Osteocyte (in vitro differentiated cells): Measurements from ENCODE around the gene NCAPG2. TPM values are rescaled to one million over a fixed set of nuclear protein-coding genes. Genes with fewer than 3 reads are reported as not detected.
"Not testable (repeated sequence)": the region's sequence is repeated elsewhere in the genome, so short reads cannot be mapped to it uniquely, and the experiment has no call there.

Experiments used
- DNase-seq: peaks from one replicate; pipeline ENCODE4 v3.0.0; 2021; ENCODE audit warnings: mixed read lengths; ENCODE audit not compliant: unreplicated experiment; ENCODE audit errors: extremely low spot score
- H3K27ac Mint-ChIP-seq: one replicate; pipeline ENCODE4 v1.8.0; 2021; ENCODE audit warnings: mild to moderate bottlenecking, mixed read lengths; ENCODE audit not compliant: unreplicated experiment
- H3K27me3 Mint-ChIP-seq: one replicate; pipeline ENCODE4 v1.8.0; 2021; ENCODE audit warnings: mixed read lengths; ENCODE audit not compliant: unreplicated experiment
- H3K36me3 Mint-ChIP-seq: one replicate; pipeline ENCODE4 v1.8.0; 2021; ENCODE audit warnings: mixed read lengths; ENCODE audit not compliant: unreplicated experiment
- H3K4me1 Mint-ChIP-seq: one replicate; pipeline ENCODE4 v1.8.0; 2021; ENCODE audit warnings: mixed read lengths; ENCODE audit not compliant: unreplicated experiment
- H3K4me3 Mint-ChIP-seq: one replicate; pipeline ENCODE4 v1.8.0; 2021; ENCODE audit warnings: mild to moderate bottlenecking, moderate library complexity, mixed read lengths; ENCODE audit not compliant: unreplicated experiment
- H3K9me3 Mint-ChIP-seq: one replicate; pipeline ENCODE4 v1.8.0; 2021; ENCODE audit warnings: mixed read lengths; ENCODE audit not compliant: unreplicated experiment
- total RNA-seq: library from RNA; stranded (reverse); gene quantifications from 2 replicates; pipeline ENCODE4 v1.2.1, GENCODE V29; 2021
- TF ChIP-seq, protein P1 (sequence below): fragments of 200-600 bp; sonication (generic); IDR thresholded peaks from 2 replicates; pipeline ENCODE4 v1.5.0; 2021; ENCODE audit warnings: antibody characterized with exemption, mild to moderate bottlenecking, moderate library complexity

The NCAPG2 gene
- total RNA-seq, 1 donor from 2014 or later, result 19.9 TPM

GRCh38 chr7:158676906-158677305, 27.7 kb downstream of the NCAPG2 start:
- no peak overlapping the region for H3K27ac Mint-ChIP-seq
- DNase-seq, result no peak
- TF ChIP-seq, protein P1, sequence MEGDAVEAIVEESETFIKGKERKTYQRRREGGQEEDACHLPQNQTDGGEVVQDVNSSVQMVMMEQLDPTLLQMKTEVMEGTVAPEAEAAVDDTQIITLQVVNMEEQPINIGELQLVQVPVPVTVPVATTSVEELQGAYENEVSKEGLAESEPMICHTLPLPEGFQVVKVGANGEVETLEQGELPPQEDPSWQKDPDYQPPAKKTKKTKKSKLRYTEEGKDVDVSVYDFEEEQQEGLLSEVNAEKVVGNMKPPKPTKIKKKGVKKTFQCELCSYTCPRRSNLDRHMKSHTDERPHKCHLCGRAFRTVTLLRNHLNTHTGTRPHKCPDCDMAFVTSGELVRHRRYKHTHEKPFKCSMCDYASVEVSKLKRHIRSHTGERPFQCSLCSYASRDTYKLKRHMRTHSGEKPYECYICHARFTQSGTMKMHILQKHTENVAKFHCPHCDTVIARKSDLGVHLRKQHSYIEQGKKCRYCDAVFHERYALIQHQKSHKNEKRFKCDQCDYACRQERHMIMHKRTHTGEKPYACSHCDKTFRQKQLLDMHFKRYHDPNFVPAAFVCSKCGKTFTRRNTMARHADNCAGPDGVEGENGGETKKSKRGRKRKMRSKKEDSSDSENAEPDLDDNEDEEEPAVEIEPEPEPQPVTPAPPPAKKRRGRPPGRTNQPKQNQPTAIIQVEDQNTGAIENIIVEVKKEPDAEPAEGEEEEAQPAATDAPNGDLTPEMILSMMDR, result no peak
- no peak overlapping the region for H3K4me3 Mint-ChIP-seq
- peaks cover 14% of the 10 kb centered on the region for H3K4me1 Mint-ChIP-seq
- H3K27me3 Mint-ChIP-seq, result no peaks in the 10 kb centered on the region
- H3K9me3 Mint-ChIP-seq, result no peaks in the 10 kb centered on the region
- H3K36me3 Mint-ChIP-seq, result peaks cover 11% of the 10 kb centered on the region

DNA sequence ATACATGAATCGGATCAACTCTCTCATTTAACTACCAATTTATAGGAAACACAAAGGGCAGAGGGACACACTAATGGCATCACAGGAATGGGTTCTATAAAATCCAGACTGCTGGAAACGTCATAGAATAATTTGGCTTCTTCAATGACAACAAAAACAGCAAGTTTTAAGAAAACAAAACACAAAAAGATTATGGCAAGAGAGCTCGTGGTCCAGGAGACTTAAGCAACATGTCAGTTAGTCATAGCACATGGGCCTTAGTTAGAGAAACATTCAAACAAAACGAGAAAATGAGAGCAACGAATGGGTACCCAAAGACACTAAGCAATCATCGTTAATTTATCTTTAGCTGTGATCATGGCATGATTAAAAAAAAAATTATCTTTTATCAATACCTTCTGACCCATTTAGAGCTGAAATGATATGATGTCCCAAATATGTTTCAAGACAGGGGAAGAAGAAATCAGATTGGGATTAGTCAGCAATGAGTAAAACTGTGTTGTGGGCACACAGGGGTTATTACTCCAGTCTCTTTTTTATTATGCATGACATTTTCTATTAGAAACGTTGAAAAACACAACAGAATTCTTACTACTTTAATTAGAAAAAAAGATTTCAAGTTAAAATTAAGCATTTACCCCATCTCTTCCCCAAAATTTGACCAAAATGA, 28.3 kb downstream of the NCAPG2 start:
- TF ChIP-seq, protein P1, result no peak
- Mint-ChIP-seq H3K27me3 (no peaks in the 10 kb centered on the region), H3K36me3 (peaks cover 11% of the 10 kb centered on the region), H3K4me3 (no peak overlapping the region), H3K9me3 (no peaks in the 10 kb centered on the region), H3K4me1 (peaks cover 12% of the 10 kb centered on the region), H3K27ac (no peak overlapping the region)
- no peak for DNase-seq

DNA sequence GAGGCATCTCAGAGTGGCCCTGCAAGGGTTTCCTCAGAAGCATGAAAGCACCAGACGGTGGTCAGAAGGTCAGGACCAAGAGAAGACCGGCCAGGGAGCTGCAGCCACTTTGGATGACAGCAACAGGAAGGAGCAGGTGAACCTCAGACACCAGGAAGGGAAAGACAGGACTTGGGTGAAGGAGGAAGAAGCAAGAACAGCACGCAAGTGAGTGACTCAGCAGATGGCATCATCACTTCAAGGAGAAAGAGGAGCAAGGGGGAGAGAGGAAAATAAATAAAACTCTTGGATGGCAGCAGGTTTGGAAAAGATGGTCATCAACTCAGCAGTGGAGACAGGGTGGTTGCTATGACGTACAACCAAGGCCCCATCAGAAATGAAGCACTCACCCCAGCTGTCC, 31.6 kb downstream of the NCAPG2 start:
- DNase-seq, result no peak
- H3K36me3 Mint-ChIP-seq, result peaks cover 15% of the 10 kb centered on the region

DNA sequence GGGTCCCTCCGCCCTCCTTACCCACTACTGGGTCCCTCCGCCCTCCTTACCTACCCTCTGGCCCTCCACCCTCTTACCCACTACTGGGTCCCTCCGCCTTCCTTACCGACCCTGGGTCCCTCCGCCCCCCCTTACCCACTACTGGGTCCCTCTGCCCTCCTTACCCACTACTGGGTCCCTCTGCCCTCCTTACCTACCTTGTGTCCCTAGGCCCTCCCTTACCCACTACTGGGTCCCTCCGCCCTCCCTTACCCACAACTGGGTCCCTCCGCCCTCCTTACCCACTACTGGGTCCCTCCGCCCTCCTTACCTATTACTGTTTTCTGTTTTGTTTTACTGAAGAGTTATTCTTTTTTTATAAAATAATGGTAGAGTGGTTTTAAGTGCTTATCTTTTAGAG, 36.5 kb downstream of the NCAPG2 start:
- not testable (repeated sequence) for H3K27me3 Mint-ChIP-seq, H3K4me1 Mint-ChIP-seq, H3K27ac Mint-ChIP-seq, H3K4me3 Mint-ChIP-seq, DNase-seq, H3K9me3 Mint-ChIP-seq
- H3K36me3 Mint-ChIP-seq, result peaks cover 13% of the 10 kb centered on the region

More for the DNA sequence above, 31.6 kb downstream of the NCAPG2 start:
- no peaks in the 10 kb centered on the region for H3K9me3 Mint-ChIP-seq
- H3K4me1 Mint-ChIP-seq, result no peaks in the 10 kb centered on the region
- no peaks in the 10 kb centered on the region for H3K27me3 Mint-ChIP-seq
- TF ChIP-seq, protein P1, result no peak
- no peak overlapping the region for H3K27ac Mint-ChIP-seq
- H3K4me3 Mint-ChIP-seq, result no peak overlapping the region

GRCh38 chr7:158666966-158667678, 37.5 kb downstream of the NCAPG2 start:
- H3K4me3 Mint-ChIP-seq, H3K9me3 Mint-ChIP-seq, H3K36me3 Mint-ChIP-seq, DNase-seq, H3K27ac Mint-ChIP-seq, H3K27me3 Mint-ChIP-seq, H3K4me1 Mint-ChIP-seq: not testable (repeated sequence)

DNA sequence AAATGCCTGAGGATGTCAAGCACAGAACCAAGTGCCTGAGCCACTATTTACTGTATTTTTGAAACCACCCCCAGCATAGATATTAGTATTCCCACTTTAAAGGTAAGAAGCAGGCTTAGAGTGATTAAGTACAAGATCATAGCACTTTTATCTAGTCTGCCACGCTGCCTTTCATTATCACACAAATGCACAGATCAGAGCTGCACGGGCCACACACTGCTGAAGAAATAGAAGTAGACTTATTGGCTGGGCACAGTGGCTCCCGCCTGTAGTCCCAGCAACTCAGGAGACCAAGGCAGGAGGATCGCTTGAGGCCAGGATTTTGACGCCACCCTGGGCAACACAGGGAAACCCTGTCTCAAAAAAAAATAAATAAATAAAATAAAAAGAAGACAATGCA, 38.2 kb downstream of the NCAPG2 start:
- Mint-ChIP-seq H3K9me3 (no peaks in the 10 kb centered on the region), H3K4me3 (no peak overlapping the region), H3K36me3 (peaks cover 8% of the 10 kb centered on the region), H3K27ac (no peak overlapping the region), H3K4me1 (no peaks in the 10 kb centered on the region), H3K27me3 (no peaks in the 10 kb centered on the region)
- TF ChIP-seq, protein P1, result no peak
- DNase-seq, result no peak
